ENCODE data around the gene THOC6. TPM values are rescaled to one million over a fixed set of nuclear protein-coding genes. Genes with fewer than 3 reads are reported as not detected.

THOC6 gene
- total RNA-seq, 4 donors from 2014 or later = 16.5 to 19.1 (median 17.6) TPM

- intact Hi-C loops (cut with DNase I) = no loop called here
- Histone ChIP-seq H3K27ac (no peak overlapping the region), H3K4me3 (replicated peaks in 1 of 3) (no peak overlapping the region), H3K4me1 (peaks cover 6 to 30% of the 10 kb centered on the region in 2 donors), H3K9me3 (no peaks in the 10 kb centered on the region), H3K27me3 (no peaks in the 10 kb centered on the region), H3K36me3 (peaks cover 4 to 13% of the 10 kb centered on the region in 2 donors)
- WGBS, 2 donors = 34 to 44% methylated on average over 8 to 12 of the region's 15 CpGs
- TF ChIP-seq POLR2A (IDR thresholded peaks at IDR 0.05) (no peak), CTCF (IDR thresholded peaks at IDR 0.05) (no peak)
- DNase-seq = no peak
Observed at GRCh38 chr16:3028716-3029319, 5.0 kb downstream of the THOC6 start.

- no peak overlapping the region for H3K4me3 ChIP-seq (replicated peaks in 1 of 3)
Observed at GRCh38 chr16:3029491-3030221, 5.8 kb downstream of the THOC6 start.

GRCh38 chr16:3030222-3031212 lies 6.7 kb downstream of the THOC6 start:
- no peak for TF ChIP-seq CTCF (IDR thresholded peaks at IDR 0.05)
- TF ChIP-seq POLR2A (IDR thresholded peaks at IDR 0.05) = no peak
- intact Hi-C loops (cut with DNase I) = no loop called here
- Histone ChIP-seq H3K4me3 (replicated peaks in 1 of 3) (no peak overlapping the region), H3K4me1 (peaks cover 3 to 20% of the 10 kb centered on the region in 2 donors), H3K27ac (no peak overlapping the region), H3K36me3 (peaks cover 4 to 13% of the 10 kb centered on the region in 2 donors), H3K27me3 (no peaks in the 10 kb centered on the region), H3K9me3 (no peaks in the 10 kb centered on the region)
- WGBS, 2 donors = 84 to 86% methylated on average over 26 to 32 of the region's 33 CpGs
- DNase-seq = no peak

More at GRCh38 chr16:3029491-3030221, 5.8 kb downstream of the THOC6 start:
- DNase-seq = no peak
- TF ChIP-seq CTCF (IDR thresholded peaks at IDR 0.05) (no peak), POLR2A (IDR thresholded peaks at IDR 0.05) (no peak)
- peaks cover 4 to 13% of the 10 kb centered on the region in 2 donors for H3K36me3 ChIP-seq
- H3K27ac ChIP-seq = no peak overlapping the region
- H3K27me3 ChIP-seq = no peaks in the 10 kb centered on the region
- intact Hi-C loops (cut with DNase I) = no loop called here
- H3K4me1 ChIP-seq = peaks cover 4 to 26% of the 10 kb centered on the region in 2 donors
- no peaks in the 10 kb centered on the region for H3K9me3 ChIP-seq
- WGBS, 2 donors = 21 to 35% methylated on average over 21 to 38 of the region's 59 CpGs

- H3K27me3 ChIP-seq = no peaks in the 10 kb centered on the region
- 50 to 56% methylated on average over 7 of the region's 7 CpGs for WGBS, 2 donors
- TF ChIP-seq CTCF (IDR thresholded peaks at IDR 0.05) = no peak
- TF ChIP-seq POLR2A (IDR thresholded peaks at IDR 0.05) = no peak
- no peaks in the 10 kb centered on the region for H3K36me3 ChIP-seq
- no peak overlapping the region for H3K4me3 ChIP-seq (replicated peaks in 1 of 3)
- DNase-seq = no peak
- intact Hi-C loops (cut with DNase I) = no loop called here
- no peaks in the 10 kb centered on the region for H3K9me3 ChIP-seq
- H3K27ac ChIP-seq = no peak overlapping the region
- H3K4me1 ChIP-seq = peaks cover 3 to 27% of the 10 kb centered on the region in 2 donors
Observed at GRCh38 chr16:3032624-3033023, 8.8 kb downstream of the THOC6 start.

All from thyroid gland (tissue), 4 donors.